ENCODE data around the gene ARMH2.
"Not testable (repeated sequence)": the region's sequence is repeated elsewhere in the genome, so short reads cannot be mapped to it uniquely, and the experiment has no call there.

The ARMH2 gene

GRCh38 chr6:24761851-24762250 lies 36.9 kb downstream of the ARMH2 start:
- DNase-seq = no peak

DNA sequence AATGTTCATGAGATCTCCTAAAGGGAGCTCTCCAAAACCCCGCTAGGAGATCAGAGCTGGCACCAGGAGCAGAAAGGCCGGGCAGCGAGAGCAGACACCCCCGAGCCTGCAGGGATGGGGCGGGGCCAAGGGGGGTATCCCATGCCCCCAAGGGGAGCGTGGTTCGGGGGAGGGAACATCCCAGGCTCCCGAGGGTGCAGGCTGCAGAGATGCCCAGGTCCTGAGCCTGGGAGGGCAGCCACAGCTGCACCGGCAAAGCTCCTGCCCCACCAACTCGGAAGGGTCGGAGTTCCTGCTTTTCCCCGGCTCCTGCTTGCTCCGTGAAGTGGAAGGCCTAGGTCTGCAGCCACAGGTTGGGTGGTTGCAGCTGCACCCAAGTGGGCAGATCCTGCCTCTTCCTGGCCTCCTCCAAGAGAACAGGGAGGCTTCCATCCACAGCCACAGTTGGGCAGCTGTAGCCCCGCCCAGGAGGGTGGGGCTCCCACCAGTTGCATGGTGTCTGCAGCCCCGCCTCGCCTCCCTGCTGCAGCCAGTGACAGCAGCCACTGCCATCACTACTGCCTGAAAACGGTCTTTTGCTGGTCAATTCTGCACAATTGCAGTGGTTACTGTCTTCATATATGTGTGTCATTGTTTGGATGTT lies 37.4 kb downstream of the ARMH2 start:
- DNase-seq = no peak

DNA sequence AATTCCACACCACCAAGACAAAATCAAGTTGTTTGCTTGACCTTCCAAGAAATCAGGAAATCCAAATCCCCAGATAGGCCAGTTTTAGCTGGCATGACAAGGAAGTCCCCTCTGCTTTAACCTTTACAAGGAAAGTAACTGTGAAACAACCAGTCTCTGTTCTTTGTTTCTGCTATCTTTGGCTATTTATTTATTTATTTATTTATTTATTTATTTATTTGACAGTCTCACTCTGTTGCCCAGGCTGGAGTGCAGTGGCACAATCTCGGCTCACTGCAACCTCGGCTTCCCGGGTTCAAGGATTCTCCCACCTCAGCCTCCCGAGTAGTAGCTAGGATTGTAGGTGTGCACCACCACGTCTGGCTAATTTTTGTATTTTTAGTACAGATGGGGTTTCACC lies 38.5 kb downstream of the ARMH2 start:
- DNase-seq = no peak

DNA sequence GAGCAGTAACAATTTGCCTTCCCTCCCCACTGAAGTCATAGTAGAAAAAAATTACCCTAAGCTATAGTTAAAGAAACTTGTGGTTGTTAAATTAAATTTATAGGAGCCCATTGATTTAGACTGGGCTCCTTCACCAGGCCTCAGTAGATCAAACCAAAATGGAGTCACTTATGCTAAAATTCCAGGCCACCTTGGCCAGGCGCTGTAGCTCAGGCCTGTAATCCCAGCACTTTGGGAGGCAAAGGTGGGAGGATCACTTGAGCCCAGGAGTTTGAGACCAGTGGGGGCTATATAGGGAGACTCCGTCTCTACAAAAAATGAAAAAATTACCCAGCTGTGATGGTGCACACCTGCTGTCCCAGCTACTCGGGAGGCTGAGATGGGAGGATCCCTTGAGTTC lies 39.0 kb downstream of the ARMH2 start:
- DNase-seq = no peak

DNA sequence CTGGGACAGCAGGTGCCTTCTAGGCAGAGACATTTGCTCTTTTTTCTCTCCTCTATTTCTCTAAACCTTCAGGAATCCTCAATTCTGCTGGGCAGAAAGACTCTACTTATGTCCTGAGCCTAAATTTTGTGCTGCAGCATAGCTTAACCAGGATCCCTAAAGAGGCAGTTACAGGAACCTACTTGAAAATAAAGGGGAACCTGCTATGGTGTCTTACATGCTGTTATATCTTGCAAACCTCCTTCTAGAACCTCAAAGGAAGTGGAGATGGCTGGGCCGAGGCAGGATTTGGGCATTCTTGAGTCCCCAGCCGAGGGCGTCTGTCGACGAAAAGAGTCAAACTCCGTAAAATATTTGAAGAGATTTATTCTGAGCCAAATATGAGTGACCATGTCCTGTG lies 41.1 kb downstream of the ARMH2 start:
- DNase-seq = no peak

DNA sequence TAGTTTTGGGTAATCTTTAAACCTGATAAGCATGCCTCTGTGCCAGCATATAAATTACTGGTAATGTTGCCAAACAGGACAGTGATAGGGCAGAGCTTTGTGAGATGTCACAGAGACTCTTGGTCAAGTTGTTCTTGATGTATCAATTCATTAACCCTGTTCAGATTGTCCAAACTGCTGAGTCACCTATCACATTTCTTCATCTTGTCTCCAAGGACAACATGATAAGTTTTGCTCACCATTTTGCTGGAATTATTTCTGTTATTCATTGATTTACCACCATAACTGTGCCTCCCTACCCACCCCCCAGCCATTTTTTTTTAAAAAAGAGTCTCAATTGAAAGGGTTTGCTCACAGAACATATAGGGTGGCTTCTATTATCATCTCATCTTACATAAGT lies 43.4 kb downstream of the ARMH2 start:
- no peak for DNase-seq

DNA sequence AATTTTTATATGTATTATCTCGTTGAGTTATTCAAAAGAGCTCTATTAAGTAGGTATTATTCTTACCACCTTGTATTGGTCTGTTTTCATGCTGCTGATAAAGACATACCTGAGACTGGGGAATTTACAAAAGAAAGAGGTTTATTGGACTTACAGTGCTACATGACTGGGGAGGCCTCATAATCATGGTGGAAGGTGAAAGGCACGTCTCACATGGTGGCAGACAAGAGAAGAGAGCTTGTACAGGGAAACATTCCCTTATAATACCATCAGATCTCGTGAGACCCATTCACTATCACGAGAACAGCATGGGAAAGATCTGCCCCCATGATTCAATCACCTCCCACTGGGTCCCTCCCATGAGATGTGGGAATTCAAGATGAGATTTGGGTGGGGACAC lies 44.3 kb downstream of the ARMH2 start:
- not testable (repeated sequence) for DNase-seq

GRCh38 chr6:24753545-24753944 lies 45.2 kb downstream of the ARMH2 start:
- no peak for DNase-seq

DNA sequence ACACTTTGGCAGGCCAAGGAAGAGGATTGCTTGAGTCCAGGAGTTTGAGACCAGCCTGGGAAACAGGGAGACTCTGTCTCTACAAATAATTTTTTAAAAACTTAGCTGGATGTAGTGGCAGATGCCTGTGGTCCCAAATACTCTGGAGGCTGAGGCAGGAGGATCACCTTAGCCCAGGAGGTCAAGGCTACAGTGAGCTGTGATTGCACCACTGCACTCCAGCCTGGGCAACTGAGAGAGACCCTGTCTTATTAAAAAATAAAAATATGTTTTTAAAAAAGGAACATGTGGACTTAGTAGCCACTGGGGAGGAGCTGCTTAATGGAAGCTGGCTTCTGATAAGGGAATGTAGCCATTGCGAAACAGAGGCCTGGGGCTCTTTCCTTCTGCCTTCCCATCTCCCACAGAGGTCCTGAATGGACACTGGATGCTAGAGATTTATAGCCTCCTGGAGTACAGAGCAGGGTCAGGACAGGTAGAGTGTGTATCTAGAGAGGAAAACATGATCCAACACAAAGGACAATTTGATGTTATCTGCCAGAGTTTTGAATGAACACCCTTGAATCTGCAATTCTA lies 45.7 kb downstream of the ARMH2 start:
- DNase-seq = no peak

GRCh38 chr6:24752503-24752902 lies 46.2 kb downstream of the ARMH2 start:
- DNase-seq = no peak

- DNase-seq = not testable (repeated sequence)
Observed at GRCh38 chr6:24750878-24751277, 47.8 kb downstream of the ARMH2 start.

DNA sequence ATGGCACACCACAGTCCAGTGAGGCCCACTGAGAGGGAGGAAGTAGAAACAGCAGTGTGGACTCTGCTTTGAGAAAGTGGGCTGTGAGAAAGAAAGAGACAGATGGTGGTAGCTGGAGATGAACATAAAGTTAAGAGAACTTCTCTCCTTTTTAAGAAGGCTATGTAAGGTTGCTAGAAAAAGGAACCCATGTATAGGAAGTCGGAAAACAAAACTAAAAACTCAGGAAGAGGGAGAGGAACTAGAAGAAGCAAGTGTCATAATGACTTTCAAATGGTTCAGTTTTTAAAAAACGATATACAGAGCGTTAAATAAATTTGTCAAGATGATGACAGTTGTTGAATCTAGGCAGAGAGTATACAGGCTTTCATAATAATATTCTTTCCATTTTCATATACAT lies 49.4 kb downstream of the ARMH2 start:
- DNase-seq = no peak
